GM19463 (cell line): ENCODE data around the gene ANKRD13D.
A peak's percentile ranks its signal among the peaks of the same experiment; 100 is the strongest.
"Not testable (repeated sequence)": the region's sequence is repeated elsewhere in the genome, so short reads cannot be mapped to it uniquely, and the experiment has no call there.

Source experiments
- ATAC-seq: cut with Tn5 transposase; IDR thresholded peaks from one replicate; pipeline ENCODE4 v1.9.1; 2021; ENCODE audit warnings: mild to moderate bottlenecking, moderate library complexity; ENCODE audit not compliant: unreplicated experiment

The ANKRD13D gene

GRCh38 chr11:67289226-67289650, at the start of gene ANKRD13D:
Gene ANKRD13D, plus strand, starts transcription at chr11:67289303. Its CDS starts 158 bp downstream, at chr11:67289461.
- ATAC-seq = peak; percentile 44

GRCh38 chr11:67239783-67240575, 49.1 kb upstream of the ANKRD13D start:
- ATAC-seq = peak; percentile 84

- ATAC-seq = no peak
These were observed 48.3 kb upstream of the ANKRD13D start for GRCh38 chr11:67240576-67241389.

- no peak for ATAC-seq
These were observed 46.6 kb upstream of the ANKRD13D start for GRCh38 chr11:67242548-67242947.

- ATAC-seq = no peak
These were observed 46.1 kb upstream of the ANKRD13D start for GRCh38 chr11:67243051-67243450.

- no peak for ATAC-seq
These were observed 44.1 kb upstream of the ANKRD13D start for GRCh38 chr11:67245046-67245445.

GRCh38 chr11:67247946-67248550, 41.1 kb upstream of the ANKRD13D start:
- no peak for ATAC-seq

- no peak for ATAC-seq
These were observed 40.5 kb upstream of the ANKRD13D start for GRCh38 chr11:67248653-67249052.

GRCh38 chr11:67250059-67251043, 38.8 kb upstream of the ANKRD13D start:
- ATAC-seq = no peak

- ATAC-seq = no peak
These were observed 37.3 kb upstream of the ANKRD13D start for GRCh38 chr11:67251841-67252240.

- ATAC-seq = no peak
These were observed 36.3 kb upstream of the ANKRD13D start for GRCh38 chr11:67252831-67253239.

- no peak for ATAC-seq
These were observed 35.1 kb upstream of the ANKRD13D start for GRCh38 chr11:67253872-67254624.

GRCh38 chr11:67254798-67255197, 34.3 kb upstream of the ANKRD13D start:
- no peak for ATAC-seq

- ATAC-seq = no peak
These were observed 33.8 kb upstream of the ANKRD13D start for GRCh38 chr11:67255353-67255752.

GRCh38 chr11:67255864-67256263, 33.2 kb upstream of the ANKRD13D start:
- ATAC-seq = no peak

- ATAC-seq = no peak
These were observed 32.5 kb upstream of the ANKRD13D start for GRCh38 chr11:67256477-67257135.

- no peak for ATAC-seq
These were observed 28.7 kb upstream of the ANKRD13D start for GRCh38 chr11:67260406-67260805.

GRCh38 chr11:67260885-67261639, 28.0 kb upstream of the ANKRD13D start:
- ATAC-seq = not testable (repeated sequence)

GRCh38 chr11:67261640-67261945, 27.5 kb upstream of the ANKRD13D start:
- ATAC-seq = no peak
